Lower leg skin (tissue), 4 donors: ENCODE results near the gene CLECL1. TPM values are rescaled to one million over a fixed set of nuclear protein-coding genes. Genes with fewer than 3 reads are reported as not detected.

Experiments used
- DNase-seq, 2 donors: peaks; one replicate each; pipeline ENCODE4 v3.0.0-alpha.2; 2019; ENCODE audit warnings: low spot score in 2 of 2
- H3K4me3 ChIP-seq: fragments of 200-600 bp; sonication (generic); 2 replicates; pipeline ENCODE4 v1.5.1; 2017; ENCODE audit warnings: mild to moderate bottlenecking, low read depth; ENCODE audit not compliant: poor library complexity, severe bottlenecking
- CTCF ChIP-seq, 3 donors: fragments of 450-650 bp; IDR thresholded peaks; one replicate each; pipeline ENCODE4 v1.5.1; 2016; ENCODE audit warnings: antibody characterized with exemption in 3 of 3, mild to moderate bottlenecking in 3 of 3, moderate library complexity in 2 of 3
- POLR2A ChIP-seq, 2 donors: fragments of 450-650 bp; IDR thresholded peaks; one replicate each; pipeline ENCODE4 v1.6.1; 2016 to 2017; ENCODE audit warnings: antibody characterized with exemption in 2 of 2, mild to moderate bottlenecking in 1 of 2, moderate library complexity in 1 of 2
- WGBS, 2 donors: methylation state at CpG; one replicate each; pipeline ENCODE4 v1.1.5; 2018; 5-methylcytosine and 5-hydroxymethylcytosine counted together
- intact Hi-C: fragments of 100-400 bp; cut with DNase I; formaldehyde crosslinking; loops from one replicate; pipeline ENCODE4 v1.15.0; 2023; ENCODE audit warnings: low total_unique reads
- total RNA-seq, 4 donors: library from RNA; depleted of rRNA; stranded (reverse); fragments of >200 nt; gene quantifications; one replicate each; pipeline ENCODE4 v1.1.0, GENCODE V29; 2016

Gene CLECL1
- total RNA-seq, 4 donors from 2014 or later: not detected

- no peak overlapping the region for H3K4me3 ChIP-seq
- TF ChIP-seq CTCF (IDR thresholded peaks at IDR 0.05) (no peak), POLR2A (IDR thresholded peaks at IDR 0.05) (no peak)
- intact Hi-C loops: no loop called here
- 77 to 90% methylated on average over 2 of the region's 2 CpGs for whole genome bisulfite sequencing, 2 donors
- DNase-seq: no peak
Measured at GRCh38 chr12:9731797-9732196, 1.1 kb downstream of the CLECL1 start.

- DNase-seq: no peak
- TF ChIP-seq CTCF (IDR thresholded peaks at IDR 0.05) (no peak), POLR2A (IDR thresholded peaks at IDR 0.05) (no peak)
Measured at GRCh38 chr12:9731393-9731792, 1.5 kb downstream of the CLECL1 start.

GRCh38 chr12:9730591-9730990, 2.3 kb downstream of the CLECL1 start:
- intact Hi-C loops: no loop called here
- TF ChIP-seq POLR2A (IDR thresholded peaks at IDR 0.05) (no peak), CTCF (IDR thresholded peaks at IDR 0.05) (no peak)
- 75 to 84% methylated on average over 6 of the region's 6 CpGs for WGBS, 2 donors
- H3K4me3 ChIP-seq: no peak overlapping the region
- no peak for DNase-seq

More at GRCh38 chr12:9731393-9731792, 1.5 kb downstream of the CLECL1 start:
- 70 to 71% methylated on average over 6 of the region's 6 CpGs for WGBS, 2 donors
- H3K4me3 ChIP-seq: no peak overlapping the region
- intact Hi-C loops: no loop called here

- no peak for TF ChIP-seq POLR2A (IDR thresholded peaks at IDR 0.05)
- TF ChIP-seq CTCF (IDR thresholded peaks at IDR 0.05): no peak
- 66 to 68% methylated on average over 3 of the region's 3 CpGs for WGBS, 2 donors
- intact Hi-C loops: no loop called here
- DNase-seq: no peak
- H3K4me3 ChIP-seq: no peak overlapping the region
Measured at GRCh38 chr12:9730011-9730410, 2.9 kb downstream of the CLECL1 start.

- no peak for DNase-seq
- no peak overlapping the region for H3K4me3 ChIP-seq
- TF ChIP-seq CTCF (IDR thresholded peaks at IDR 0.05): no peak
- no peak for TF ChIP-seq POLR2A (IDR thresholded peaks at IDR 0.05)
- intact Hi-C loops: no loop called here
Measured at GRCh38 chr12:9729082-9729481, 3.8 kb downstream of the CLECL1 start.

- no peak for TF ChIP-seq CTCF (IDR thresholded peaks at IDR 0.05)
- no peak for TF ChIP-seq POLR2A (IDR thresholded peaks at IDR 0.05)
- no peak for DNase-seq
- intact Hi-C loops: no loop called here
- 76 to 84% methylated on average over 1 of the region's 1 CpG for WGBS, 2 donors
- no peak overlapping the region for H3K4me3 ChIP-seq
Measured at GRCh38 chr12:9727813-9728212, 5.1 kb downstream of the CLECL1 start.
